Neural progenitor cell (in vitro differentiated cells): ENCODE data around the gene INTU.

Experiments
- CTCF ChIP-seq: fragments of 200-600 bp; sonication (generic); IDR thresholded peaks from 2 replicates; pipeline ENCODE4 v1.5.1; 2017; ENCODE audit warnings: antibody characterized with exemption, mild to moderate bottlenecking
- EZH2 ChIP-seq: fragments of 200-600 bp; sonication (generic); IDR thresholded peaks from 2 replicates; pipeline ENCODE4 v1.6.1; 2017; ENCODE audit warnings: antibody characterized with exemption, mild to moderate bottlenecking, moderate library complexity

DNA sequence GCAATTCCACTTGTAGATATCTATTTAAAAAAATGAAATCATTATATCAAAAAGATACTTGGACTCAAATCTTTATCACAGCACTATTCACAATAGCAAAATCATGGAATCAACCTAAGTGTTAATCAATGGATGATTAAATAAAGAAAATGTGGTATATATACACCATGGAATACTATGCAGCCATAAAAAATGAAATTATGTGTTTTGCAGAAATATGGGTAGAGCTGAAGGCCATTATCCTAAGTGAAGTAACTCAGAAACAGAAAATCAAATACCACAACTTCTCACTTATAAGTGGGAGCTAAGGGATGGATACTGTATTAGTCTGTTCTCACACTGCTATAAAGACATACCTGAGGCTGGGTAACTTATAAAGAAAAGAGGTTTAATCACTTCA lies 14.3 kb upstream of the INTU start:
- TF ChIP-seq CTCF (no peak), EZH2 (no peak)
